CD8-positive, alpha-beta memory T cell (primary cell): ENCODE results near the gene SPOCK1. TPM values are rescaled to one million over a fixed set of nuclear protein-coding genes. Genes with fewer than 3 reads are reported as not detected.

Source experiments
- CTCF ChIA-PET: fragments of 350-600 bp; sonication (Branson Sonifier 250); formaldehyde crosslinking; loops from one replicate; lab custom pipeline; 2021; ENCODE audit warnings: antibody characterized with exemption; lab: Charles Lee
- POLR2A ChIA-PET: fragments of 350-600 bp; sonication (Branson Sonifier 250); formaldehyde crosslinking; loops from one replicate; lab custom pipeline; 2021; ENCODE audit warnings: antibody characterized with exemption; lab: Charles Lee
- DNase-seq, 5 donors: peaks; one replicate each; pipeline versions ENCODE4 v3.0.0 to v3.0.0-alpha.2; 2020 to 2022; ENCODE audit warnings: mixed read lengths in 1 of 5
- H3K27ac ChIP-seq: one replicate; pipeline ENCODE4 v1.7.0; 2013; ENCODE audit warnings: low read depth, mild to moderate bottlenecking, low read length, moderate library complexity
- H3K27me3 ChIP-seq: 2 replicates; pipeline ENCODE4 v1.7.0; 2013; ENCODE audit warnings: low read length, mild to moderate bottlenecking; ENCODE audit not compliant: insufficient read depth, poor library complexity, severe bottlenecking
- H3K36me3 ChIP-seq: 2 replicates; pipeline ENCODE4 v1.7.0; 2013; ENCODE audit warnings: mild to moderate bottlenecking, low read length, moderate library complexity; ENCODE audit not compliant: insufficient read depth
- H3K4me1 ChIP-seq: 2 replicates; pipeline ENCODE4 v1.7.0; 2013; ENCODE audit warnings: mild to moderate bottlenecking, low read length, moderate library complexity; ENCODE audit not compliant: insufficient read depth
- H3K4me3 ChIP-seq: 2 replicates; pipeline ENCODE4 v1.7.0; 2013; ENCODE audit warnings: mild to moderate bottlenecking, low read length
- H3K9me3 ChIP-seq: 2 replicates; pipeline ENCODE4 v1.7.0; 2013; ENCODE audit warnings: mild to moderate bottlenecking, low read length
- H3K27ac Mint-ChIP-seq, 8 donors: one replicate each; pipeline ENCODE4 v1.8.0; 2020 to 2021; ENCODE audit warnings: mixed read lengths in 8 of 8, mild to moderate bottlenecking in 6 of 8, inconsistent platforms in 3 of 8, moderate library complexity in 3 of 8
- H3K27me3 Mint-ChIP-seq, 2 donors: one replicate each; pipeline ENCODE4 v1.8.0; 2020 to 2021; ENCODE audit warnings: mixed read lengths in 2 of 2, mild to moderate bottlenecking in 1 of 2, moderate library complexity in 1 of 2
- H3K36me3 Mint-ChIP-seq, 3 donors: one replicate each; pipeline ENCODE4 v1.8.0; 2020 to 2021; ENCODE audit warnings: mixed read lengths in 3 of 3, inconsistent platforms in 1 of 3, mild to moderate bottlenecking in 1 of 3
- H3K4me1 Mint-ChIP-seq, 3 donors: one replicate each; pipeline ENCODE4 v1.8.0; 2020 to 2021; ENCODE audit warnings: mixed read lengths in 3 of 3, inconsistent platforms in 1 of 3, mild to moderate bottlenecking in 1 of 3
- H3K4me3 Mint-ChIP-seq, 7 donors: one replicate each; pipeline ENCODE4 v1.8.0; 2020 to 2021; ENCODE audit warnings: mixed read lengths in 7 of 7, mild to moderate bottlenecking in 6 of 7, moderate library complexity in 4 of 7, inconsistent platforms in 2 of 7
- H3K9me3 Mint-ChIP-seq, 5 donors: one replicate each; pipeline ENCODE4 v1.8.0; 2020 to 2022; ENCODE audit warnings: mixed read lengths in 5 of 5, mild to moderate bottlenecking in 3 of 5, moderate library complexity in 2 of 5, inconsistent platforms in 1 of 5
- polyA plus RNA-seq: library from polyadenylated mRNA; unstranded; fragments of 300-500 nt; fragmentation: Illumina TruSeq; gene quantifications from one replicate; pipeline ENCODE4 v1.2.3, GENCODE V29; 2021
- total RNA-seq, 2 experiments: library from RNA; stranded (reverse); gene quantifications; one replicate each; pipeline ENCODE4 v1.2.3, GENCODE V29; 2021

The SPOCK1 gene
- total and polyA plus RNA-seq, 3 experiments from 2014 or later = not detected

GRCh38 chr5:137372773-137373160 is 126.4 kb downstream of the SPOCK1 start:
- H3K27me3 Mint-ChIP-seq = peaks cover 5 to 7% of the 10 kb centered on the region in 2 donors
- ChIA-PET POLR2A (no interaction called here), CTCF (interaction anchor here (1.5 kb wide), 1 partner anchor 11 kb away, joined by 3 read pairs; no protein-coding TSS in a partner anchor)
- no peaks in the 10 kb centered on the region for H3K27me3 ChIP-seq
- H3K9me3 Mint-ChIP-seq = no peaks in the 10 kb centered on the region
- H3K4me3 Mint-ChIP-seq = no peak overlapping the region
- DNase-seq = no peak
- no peaks in the 10 kb centered on the region for H3K4me1 Mint-ChIP-seq
- H3K36me3 Mint-ChIP-seq = no peaks in the 10 kb centered on the region
- no peak overlapping the region for H3K27ac ChIP-seq
- H3K4me3 ChIP-seq = no peak overlapping the region
- H3K27ac Mint-ChIP-seq = no peak overlapping the region
- H3K36me3 ChIP-seq = no peaks in the 10 kb centered on the region
- no peaks in the 10 kb centered on the region for H3K4me1 ChIP-seq
- H3K9me3 ChIP-seq = no peaks in the 10 kb centered on the region

GRCh38 chr5:137372016-137372772 is 126.9 kb downstream of the SPOCK1 start:
- CTCF ChIA-PET = interaction anchor here (1.5 kb wide), 1 partner anchor 12 kb away, joined by 3 read pairs; no protein-coding TSS in a partner anchor

DNA sequence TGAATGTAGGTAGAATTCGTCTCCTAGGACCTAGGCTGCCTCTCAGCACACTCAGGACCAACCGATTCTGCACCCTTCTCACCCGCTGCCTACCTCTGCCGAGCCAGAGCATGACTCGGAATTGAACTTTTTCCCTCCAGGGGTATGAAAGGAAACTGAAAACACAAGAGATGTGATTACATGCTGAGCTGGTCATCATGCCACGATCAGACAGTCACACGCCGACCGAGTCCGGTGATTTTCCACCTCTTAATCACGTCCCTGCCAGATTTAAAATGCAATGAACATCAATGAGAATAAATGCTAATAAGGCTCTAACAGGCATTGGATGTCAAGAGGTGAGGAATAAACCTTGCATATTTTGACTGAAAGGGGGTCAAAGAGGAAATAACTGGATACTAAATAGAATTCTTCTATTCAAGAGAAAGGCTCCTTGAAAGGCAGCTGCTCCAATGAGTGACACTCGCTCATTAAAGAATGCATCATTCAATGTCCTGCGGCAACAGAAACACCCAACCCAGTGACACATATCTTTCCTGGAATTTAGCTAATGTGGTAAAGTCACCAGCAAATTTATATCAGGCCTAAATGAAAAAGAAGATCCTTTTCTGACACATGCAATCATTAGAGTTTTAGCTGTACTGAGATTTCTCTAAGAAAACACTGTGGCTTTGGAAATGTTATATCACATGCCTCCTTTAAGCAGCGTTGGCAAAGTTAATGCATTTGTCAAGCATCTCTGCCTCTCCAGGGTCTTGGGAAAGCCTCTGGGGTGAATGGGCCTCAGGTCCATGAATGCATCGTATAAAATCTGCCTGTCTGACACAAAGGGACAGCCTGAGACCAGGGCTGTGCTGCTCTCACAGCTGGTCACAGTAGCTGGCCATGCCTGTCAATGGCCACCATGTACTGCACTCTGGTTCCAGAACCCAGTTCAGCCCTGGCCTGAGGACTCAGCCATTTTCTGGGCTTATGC is 128.7 kb downstream of the SPOCK1 start:
- CTCF ChIA-PET = no interaction called here
- Mint-ChIP-seq H3K27ac (no peak overlapping the region), H3K9me3 (no peaks in the 10 kb centered on the region), H3K36me3 (no peaks in the 10 kb centered on the region), H3K4me1 (no peaks in the 10 kb centered on the region), H3K4me3 (no peak overlapping the region), H3K27me3 (peaks cover 4 to 7% of the 10 kb centered on the region in 2 donors)
- Histone ChIP-seq H3K4me3 (no peak overlapping the region), H3K9me3 (no peaks in the 10 kb centered on the region), H3K36me3 (no peaks in the 10 kb centered on the region), H3K27ac (no peak overlapping the region), H3K4me1 (no peaks in the 10 kb centered on the region), H3K27me3 (no peaks in the 10 kb centered on the region)
- POLR2A ChIA-PET = no interaction called here
- no peak for DNase-seq

More at GRCh38 chr5:137372016-137372772, 126.9 kb downstream of the SPOCK1 start:
- Histone ChIP-seq H3K36me3 (no peaks in the 10 kb centered on the region), H3K9me3 (no peaks in the 10 kb centered on the region), H3K4me3 (no peak overlapping the region), H3K4me1 (no peaks in the 10 kb centered on the region), H3K27me3 (no peaks in the 10 kb centered on the region), H3K27ac (no peak overlapping the region)
- no peak for DNase-seq
- H3K4me1 Mint-ChIP-seq = no peaks in the 10 kb centered on the region
- no peak overlapping the region for H3K4me3 Mint-ChIP-seq
- H3K36me3 Mint-ChIP-seq = no peaks in the 10 kb centered on the region
- no peak overlapping the region for H3K27ac Mint-ChIP-seq
- POLR2A ChIA-PET = no interaction called here
- H3K27me3 Mint-ChIP-seq = peaks cover 4 to 5% of the 10 kb centered on the region in 2 donors
- no peaks in the 10 kb centered on the region for H3K9me3 Mint-ChIP-seq

- H3K27ac ChIP-seq = no peak overlapping the region
- Mint-ChIP-seq H3K4me1 (no peaks in the 10 kb centered on the region), H3K27me3 (peaks cover under 1 to 5% of the 10 kb centered on the region in 2 donors), H3K36me3 (no peaks in the 10 kb centered on the region), H3K27ac (no peak overlapping the region), H3K9me3 (no peaks in the 10 kb centered on the region), H3K4me3 (no peak overlapping the region)
- H3K4me1 ChIP-seq = no peaks in the 10 kb centered on the region
- DNase-seq = no peak
- ChIA-PET CTCF (no interaction called here), POLR2A (no interaction called here)
- no peak overlapping the region for H3K4me3 ChIP-seq
- no peaks in the 10 kb centered on the region for H3K9me3 ChIP-seq
- no peaks in the 10 kb centered on the region for H3K27me3 ChIP-seq
- no peaks in the 10 kb centered on the region for H3K36me3 ChIP-seq
Observed at GRCh38 chr5:137368651-137369050, 130.5 kb downstream of the SPOCK1 start.

GRCh38 chr5:137367951-137368350 is 131.2 kb downstream of the SPOCK1 start:
- DNase-seq = no peak
- H3K36me3 ChIP-seq = no peaks in the 10 kb centered on the region
- ChIA-PET CTCF (no interaction called here), POLR2A (no interaction called here)
- H3K27me3 ChIP-seq = no peaks in the 10 kb centered on the region
- H3K4me3 ChIP-seq = no peak overlapping the region
- H3K9me3 ChIP-seq = no peaks in the 10 kb centered on the region
- Mint-ChIP-seq H3K27ac (no peak overlapping the region), H3K9me3 (no peaks in the 10 kb centered on the region), H3K27me3 (peaks cover 5 to 6% of the 10 kb centered on the region in 2 donors), H3K36me3 (no peaks in the 10 kb centered on the region), H3K4me1 (no peaks in the 10 kb centered on the region), H3K4me3 (no peak overlapping the region)
- H3K27ac ChIP-seq = no peak overlapping the region
- H3K4me1 ChIP-seq = no peaks in the 10 kb centered on the region

- H3K4me1 ChIP-seq = no peaks in the 10 kb centered on the region
- H3K4me3 Mint-ChIP-seq = no peak overlapping the region
- no peaks in the 10 kb centered on the region for H3K36me3 Mint-ChIP-seq
- no peaks in the 10 kb centered on the region for H3K27me3 ChIP-seq
- H3K4me1 Mint-ChIP-seq = no peaks in the 10 kb centered on the region
- H3K9me3 ChIP-seq = no peaks in the 10 kb centered on the region
- no peak for DNase-seq
- H3K27ac Mint-ChIP-seq = no peak overlapping the region
- no peak overlapping the region for H3K27ac ChIP-seq
- H3K4me3 ChIP-seq = no peak overlapping the region
- ChIA-PET CTCF (no interaction called here), POLR2A (no interaction called here)
- peaks cover 8 to 10% of the 10 kb centered on the region in 2 donors for H3K27me3 Mint-ChIP-seq
- H3K36me3 ChIP-seq = no peaks in the 10 kb centered on the region
- no peaks in the 10 kb centered on the region for H3K9me3 Mint-ChIP-seq
Observed at GRCh38 chr5:137366526-137366925, 132.6 kb downstream of the SPOCK1 start.

DNA sequence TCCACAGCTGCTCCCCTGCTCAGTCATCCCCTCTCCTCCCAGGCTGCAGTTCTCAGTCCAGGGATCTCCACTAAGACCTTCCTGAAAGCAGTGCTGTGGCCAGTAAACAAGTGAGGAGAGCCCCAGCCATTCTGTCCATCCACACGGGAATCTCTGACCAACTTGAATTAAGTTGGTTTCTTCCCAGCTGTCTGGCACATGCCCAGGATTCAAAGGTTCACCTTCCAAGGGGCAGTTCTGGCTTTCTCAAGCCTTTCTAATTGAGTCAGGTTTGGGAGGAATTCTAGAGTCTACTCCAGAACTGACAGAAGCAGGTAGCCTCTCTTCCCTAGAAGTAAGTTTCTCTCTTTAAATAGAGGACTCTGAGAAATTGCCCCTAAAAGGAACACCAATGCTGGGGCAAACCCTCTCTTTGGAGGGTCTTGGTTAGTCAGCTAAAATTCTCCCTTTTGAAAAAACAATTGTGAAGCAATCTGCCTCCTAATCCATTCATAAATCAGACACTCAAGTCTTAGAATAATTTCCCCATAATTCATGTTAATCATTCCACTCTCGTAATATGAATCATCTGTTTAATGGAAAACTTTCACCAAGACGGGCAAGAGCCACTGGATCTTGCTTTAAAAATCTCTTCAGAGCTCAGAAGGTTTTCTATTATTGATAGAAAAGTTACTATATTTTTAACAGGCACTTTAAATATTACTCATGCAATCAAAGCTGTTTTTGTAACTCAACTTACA is 133.8 kb downstream of the SPOCK1 start:
- H3K27me3 ChIP-seq = no peaks in the 10 kb centered on the region
- Mint-ChIP-seq H3K4me3 (no peak overlapping the region), H3K27ac (no peak overlapping the region), H3K36me3 (no peaks in the 10 kb centered on the region), H3K4me1 (no peaks in the 10 kb centered on the region), H3K27me3 (peaks cover 9 to 10% of the 10 kb centered on the region in 2 donors), H3K9me3 (no peaks in the 10 kb centered on the region)
- DNase-seq = no peak
- ChIA-PET CTCF (no interaction called here), POLR2A (no interaction called here)
- H3K4me1 ChIP-seq = no peaks in the 10 kb centered on the region
- no peaks in the 10 kb centered on the region for H3K9me3 ChIP-seq
- no peak overlapping the region for H3K27ac ChIP-seq
- H3K4me3 ChIP-seq = no peak overlapping the region
- H3K36me3 ChIP-seq = no peaks in the 10 kb centered on the region
